HG03159 (cell line): Measurements from ENCODE around the gene BBS12.

Experiments
- ATAC-seq: cut with Tn5 transposase; IDR thresholded peaks from one replicate; pipeline ENCODE4 v1.9.1; 2021; ENCODE audit warnings: mild to moderate bottlenecking, moderate library complexity; ENCODE audit not compliant: unreplicated experiment

Gene BBS12

GRCh38 chr4:122732329-122733026 lies at the start of gene BBS12:
Gene BBS12 (plus strand): TSS chr4:122732704. CDS start chr4:122741893, 9,189 bp downstream.
- ATAC-seq: peak; percentile 100

GRCh38 chr4:122686691-122687090 lies 45.8 kb upstream of the BBS12 start:
- ATAC-seq: no peak

GRCh38 chr4:122687531-122688061 lies 44.9 kb upstream of the BBS12 start:
- ATAC-seq: peak; percentile 41

GRCh38 chr4:122688529-122689140 lies 43.9 kb upstream of the BBS12 start:
- ATAC-seq: no peak

GRCh38 chr4:122689972-122690371 lies 42.5 kb upstream of the BBS12 start:
- peak; percentile 89 for ATAC-seq

- no peak for ATAC-seq
Observed at GRCh38 chr4:122691988-122692387, 40.5 kb upstream of the BBS12 start.

GRCh38 chr4:122692641-122693520 lies 39.6 kb upstream of the BBS12 start:
- ATAC-seq: no peak

GRCh38 chr4:122695226-122695625 lies 37.3 kb upstream of the BBS12 start:
- no peak for ATAC-seq

GRCh38 chr4:122700178-122700725 lies 32.3 kb upstream of the BBS12 start:
- ATAC-seq: no peak

GRCh38 chr4:122701061-122701460 lies 31.4 kb upstream of the BBS12 start:
- ATAC-seq: no peak

- ATAC-seq: no peak
Observed at GRCh38 chr4:122701965-122702364, 30.5 kb upstream of the BBS12 start.

GRCh38 chr4:122702939-122703338 lies 29.6 kb upstream of the BBS12 start:
- no peak for ATAC-seq

- no peak for ATAC-seq
Observed at GRCh38 chr4:122703868-122704267, 28.6 kb upstream of the BBS12 start.

GRCh38 chr4:122705009-122705408 lies 27.5 kb upstream of the BBS12 start:
- no peak for ATAC-seq

- ATAC-seq: no peak
Observed at GRCh38 chr4:122705547-122706117, 26.9 kb upstream of the BBS12 start.

GRCh38 chr4:122706511-122706910 lies 26.0 kb upstream of the BBS12 start:
- no peak for ATAC-seq

- ATAC-seq: no peak
Observed at GRCh38 chr4:122707497-122707896, 25.0 kb upstream of the BBS12 start.

GRCh38 chr4:122709236-122709635 lies 23.3 kb upstream of the BBS12 start:
- ATAC-seq: no peak

- peak; percentile 80 for ATAC-seq
Observed at GRCh38 chr4:122710434-122711308, 21.8 kb upstream of the BBS12 start.

- no peak for ATAC-seq
Observed at GRCh38 chr4:122711919-122712318, 20.6 kb upstream of the BBS12 start.
